HG03442 (cell line): ENCODE measurements around the gene ARMS2.

Experiments used
- ATAC-seq: cut with Tn5 transposase; IDR thresholded peaks from one replicate; pipeline ENCODE4 v1.9.1; 2021; ENCODE audit warnings: mild to moderate bottlenecking, moderate library complexity; ENCODE audit not compliant: unreplicated experiment

Gene ARMS2

GRCh38 chr10:122454603-122455080 is at the start of gene ARMS2:
Gene ARMS2 (plus strand): TSS chr10:122454653. CDS start chr10:122454728, 75 bp downstream.
- no peak for ATAC-seq

DNA sequence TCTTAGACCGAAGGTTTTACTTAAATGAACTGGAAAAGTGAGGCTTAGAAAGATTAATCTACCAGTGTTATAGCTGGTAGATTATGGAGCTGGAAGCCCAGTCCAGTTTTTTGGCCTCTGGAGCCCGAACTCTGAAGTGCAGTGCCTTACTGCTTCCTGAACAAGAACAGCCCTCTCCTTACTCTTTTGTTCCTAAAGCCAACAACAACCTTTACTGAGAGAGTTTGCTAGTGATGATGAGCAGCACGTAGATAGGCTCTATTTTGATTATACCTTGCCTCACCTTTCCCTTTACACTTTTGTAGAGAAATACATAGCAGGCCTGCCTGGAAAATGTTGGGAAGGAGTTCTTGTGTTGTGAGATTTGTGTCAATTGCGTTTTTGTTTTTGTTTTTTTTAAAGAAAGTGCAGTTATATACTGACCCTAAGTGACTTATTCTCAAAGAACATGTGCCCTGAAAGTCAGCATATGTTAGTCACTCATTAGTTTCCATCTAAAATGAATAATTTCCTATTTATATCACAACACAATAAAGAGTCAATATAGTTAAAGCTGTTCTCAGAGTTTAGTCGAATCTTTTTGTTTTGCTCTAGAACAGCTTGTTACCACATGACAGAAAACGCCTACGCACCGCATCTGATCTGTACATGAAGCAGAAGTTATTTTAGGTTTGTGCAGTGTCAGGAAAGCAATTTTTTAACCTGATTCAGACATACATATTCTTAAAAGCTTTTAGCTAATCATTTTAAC is 46.9 kb upstream of the ARMS2 start:
- no peak for ATAC-seq

GRCh38 chr10:122413327-122413726 is 41.1 kb upstream of the ARMS2 start:
- ATAC-seq: no peak

GRCh38 chr10:122417667-122418066 is 36.8 kb upstream of the ARMS2 start:
- no peak for ATAC-seq

- ATAC-seq: no peak
These were observed 35.4 kb upstream of the ARMS2 start for GRCh38 chr10:122419016-122419415.

DNA sequence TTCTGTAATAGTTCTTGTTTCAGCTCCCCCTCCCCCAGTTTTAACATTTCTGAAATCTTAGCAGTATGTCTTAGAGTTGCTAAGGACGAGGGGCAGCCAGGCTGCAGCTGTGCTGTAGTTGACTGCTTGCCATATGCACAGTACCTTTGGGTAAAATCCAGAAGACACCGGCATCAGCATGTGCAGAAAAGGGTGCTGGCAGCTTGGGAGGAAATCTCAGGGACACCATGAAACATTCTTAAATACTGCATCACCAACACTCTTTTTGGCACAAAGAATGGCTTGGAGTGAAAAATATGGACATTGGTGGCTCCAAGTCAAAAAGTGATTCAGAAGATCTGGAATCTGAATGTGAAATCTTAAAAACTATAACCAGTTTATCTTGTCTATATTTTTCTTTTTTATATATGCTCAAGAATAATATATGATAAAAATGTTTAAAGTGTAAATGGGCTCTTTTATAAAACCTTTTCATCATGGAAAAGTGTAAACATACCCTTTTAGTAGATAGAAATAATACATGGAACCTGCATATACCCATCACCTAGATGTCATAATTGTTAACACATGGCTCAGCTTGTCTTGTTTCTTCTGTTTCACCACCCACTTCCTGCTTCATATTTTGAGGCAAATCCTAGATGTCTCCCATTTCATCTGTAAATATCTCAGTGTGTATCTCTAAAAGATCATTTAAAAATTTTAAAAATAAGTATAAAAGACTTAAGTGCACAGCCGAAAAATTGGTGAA is 34.4 kb upstream of the ARMS2 start:
- ATAC-seq: no peak

DNA sequence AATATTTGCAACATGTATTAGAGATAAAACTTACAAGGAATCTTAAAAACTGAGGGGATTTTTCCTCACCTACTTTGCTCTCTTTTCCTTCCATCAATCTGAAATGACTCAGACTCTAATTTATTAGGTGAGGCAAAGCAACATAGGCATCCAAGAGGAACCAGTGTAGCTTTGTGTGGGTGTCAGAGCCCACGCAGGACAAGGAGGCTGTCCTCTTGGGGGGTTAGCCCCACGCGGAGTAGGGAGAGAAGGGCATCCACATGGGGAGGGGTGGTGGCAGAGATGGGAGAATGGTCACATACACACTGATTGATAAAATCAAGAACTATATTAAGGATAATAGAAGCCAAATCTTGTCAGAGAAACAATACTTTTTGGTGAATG is 33.8 kb upstream of the ARMS2 start:
- no peak for ATAC-seq

DNA sequence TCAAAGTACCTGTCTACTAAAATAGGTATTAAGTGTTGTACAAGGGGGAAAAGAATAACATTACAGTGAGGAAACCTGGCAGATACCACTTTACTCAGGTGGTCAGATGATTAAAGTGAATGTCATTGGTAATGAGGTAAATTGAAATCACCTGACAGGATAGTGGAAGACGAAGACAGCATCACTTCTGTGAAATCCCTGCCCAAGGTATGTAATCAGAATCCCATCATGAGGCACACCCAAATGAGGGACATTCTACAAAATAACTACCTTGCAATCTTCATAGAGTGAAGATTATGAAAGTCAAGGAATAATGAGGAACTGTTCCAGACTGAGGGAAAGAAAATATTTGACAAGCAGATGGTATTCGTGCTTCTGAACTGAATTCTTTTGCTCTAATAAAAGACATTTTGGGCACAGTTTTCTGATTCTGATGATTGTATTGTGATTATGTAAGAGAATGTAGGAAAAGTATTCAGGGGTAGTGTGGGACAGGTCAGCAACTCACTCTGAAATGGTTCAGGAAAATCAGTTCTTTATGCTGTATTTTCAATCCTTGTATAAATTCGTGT is 33.3 kb upstream of the ARMS2 start:
- no peak for ATAC-seq

- no peak for ATAC-seq
These were observed 32.7 kb upstream of the ARMS2 start for GRCh38 chr10:122421742-122422141.

- no peak for ATAC-seq
These were observed 32.0 kb upstream of the ARMS2 start for GRCh38 chr10:122422266-122422989.

DNA sequence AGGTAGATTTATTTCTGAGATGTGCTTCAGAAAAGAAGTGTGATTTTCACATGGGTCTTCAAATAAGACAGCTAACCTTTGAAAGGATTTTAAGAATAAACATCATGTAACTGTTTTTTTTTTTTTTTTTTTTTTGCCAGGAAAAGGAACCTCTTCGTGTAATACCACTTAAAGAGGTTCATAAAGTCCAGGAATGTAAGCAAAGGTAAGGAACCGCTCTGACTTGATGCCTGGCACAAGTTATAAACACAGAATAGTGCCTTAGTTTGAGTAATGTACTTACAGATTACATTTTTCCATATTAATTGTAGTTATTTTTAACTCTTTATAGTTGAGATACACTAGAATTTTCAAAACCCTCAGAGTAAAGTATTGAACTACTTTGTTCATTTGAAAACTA is 30.4 kb upstream of the ARMS2 start:
- ATAC-seq: no peak

DNA sequence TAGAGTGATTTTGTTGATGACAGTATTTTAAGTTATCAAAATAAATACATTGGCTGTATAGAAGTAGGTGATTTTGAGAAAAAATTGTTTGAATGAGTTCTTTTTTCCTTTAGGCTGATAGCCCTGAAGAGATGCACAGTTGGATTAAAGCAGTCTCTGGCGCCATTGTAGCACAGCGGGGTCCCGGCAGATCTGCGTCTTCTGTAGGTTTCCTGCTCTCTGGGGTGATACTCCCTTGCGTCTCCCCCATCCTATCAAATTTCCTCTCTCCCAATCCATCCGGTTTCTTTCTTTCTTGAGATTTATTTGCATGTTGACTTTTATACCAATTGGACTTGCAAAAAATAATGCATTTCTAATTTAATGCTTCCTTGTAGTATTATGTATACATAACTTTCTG is 27.6 kb upstream of the ARMS2 start:
- ATAC-seq: no peak

- no peak for ATAC-seq
These were observed 27.2 kb upstream of the ARMS2 start for GRCh38 chr10:122427280-122427679.

DNA sequence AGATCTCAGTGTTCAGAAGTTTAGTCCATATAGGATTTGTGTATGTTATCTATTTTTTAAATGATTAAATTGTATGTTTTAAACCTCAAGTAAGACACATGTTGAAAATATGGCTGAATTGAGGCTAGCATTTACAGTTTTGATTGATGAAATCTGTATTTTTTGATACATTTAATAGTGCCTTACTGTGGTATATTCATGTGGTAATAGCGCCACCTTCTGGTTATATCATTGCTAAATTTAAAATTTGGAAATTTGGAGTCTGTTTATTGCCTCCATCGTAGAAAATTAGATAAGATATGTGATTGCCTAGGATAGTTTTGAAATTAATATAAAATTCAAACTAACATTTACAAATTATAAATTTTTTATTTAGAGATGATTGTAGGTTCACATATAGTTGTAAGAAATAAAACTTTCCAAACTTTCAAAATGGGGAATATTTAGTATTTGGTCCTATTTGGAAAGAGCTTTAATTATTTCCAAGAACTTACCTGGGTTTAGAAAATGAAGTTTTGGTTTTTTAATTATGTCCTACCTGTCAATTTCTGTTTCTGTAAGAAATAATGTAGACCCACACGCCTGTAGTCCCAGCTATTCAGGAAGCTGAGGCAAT is 19.1 kb upstream of the ARMS2 start:
- no peak for ATAC-seq

- no peak for ATAC-seq
These were observed 12.5 kb upstream of the ARMS2 start for GRCh38 chr10:122441961-122442360.

- no peak for ATAC-seq
These were observed 9.0 kb upstream of the ARMS2 start for GRCh38 chr10:122445469-122445868.

DNA sequence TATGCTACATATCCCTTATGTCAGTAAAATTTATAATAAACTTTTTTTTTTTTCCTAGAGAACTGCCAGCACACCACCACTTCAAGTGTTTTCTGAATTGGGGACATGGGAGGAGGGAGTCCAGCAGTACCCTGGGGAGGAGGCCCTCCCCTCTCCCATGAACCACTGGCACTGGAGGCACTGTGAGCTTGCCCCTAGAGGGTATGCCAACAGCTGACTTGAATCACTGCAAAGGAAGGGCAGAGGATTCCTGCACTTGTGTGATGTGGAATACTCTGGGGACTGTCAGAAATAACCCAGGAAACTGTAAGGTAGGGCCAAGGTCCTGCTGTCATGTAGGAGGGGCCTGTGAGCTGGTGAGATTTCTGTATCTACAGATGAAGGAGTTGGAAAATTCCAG is 8.5 kb upstream of the ARMS2 start:
- no peak for ATAC-seq

DNA sequence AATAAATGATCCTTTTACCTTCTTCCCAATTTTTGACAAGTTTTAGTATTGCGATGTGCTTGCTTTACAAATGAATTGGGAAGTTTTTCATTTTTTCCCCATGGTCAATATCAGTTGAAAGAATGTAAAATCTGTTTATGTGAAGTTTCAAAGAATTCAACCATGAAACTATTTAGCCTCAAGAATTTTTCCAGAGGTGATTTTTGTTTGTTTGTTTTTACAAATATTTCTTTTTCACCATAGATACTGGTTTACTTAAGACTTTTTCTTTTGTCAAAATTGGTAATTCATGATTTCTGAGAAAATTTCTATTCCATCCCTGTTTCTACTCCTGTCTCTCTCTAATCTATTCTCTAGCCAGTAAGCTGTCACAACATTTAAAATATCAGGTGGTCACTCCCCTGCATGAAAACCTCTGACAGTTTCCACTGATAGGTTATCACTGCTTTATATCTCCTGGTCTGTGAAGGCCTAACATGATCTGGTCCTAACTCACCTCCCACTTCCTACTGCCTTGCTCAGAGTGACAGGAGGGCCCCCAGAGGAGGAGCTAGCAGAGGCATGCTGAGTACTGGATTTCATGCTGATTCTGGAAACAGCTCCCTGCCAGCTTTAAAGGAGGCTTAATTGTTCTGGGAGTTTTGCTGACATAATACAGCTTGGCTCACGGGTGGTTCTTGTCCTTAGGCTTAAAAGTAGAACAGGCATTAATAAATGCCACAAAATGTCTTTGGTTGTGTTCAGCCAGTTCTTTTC is 7.6 kb upstream of the ARMS2 start:
- ATAC-seq: no peak

GRCh38 chr10:122448600-122448999 is 5.9 kb upstream of the ARMS2 start:
- ATAC-seq: no peak

GRCh38 chr10:122449153-122449552 is 5.3 kb upstream of the ARMS2 start:
- no peak for ATAC-seq
